Activated CD4-positive, alpha-beta T cell treated with anti-CD3 and anti-CD28 coated beads, Interleukin-2, amount 10 ng/mL, durations not matched to agents 24 days and 14 days (primary cell): ENCODE results near the gene FOSL1. TPM values are rescaled to one million over a fixed set of nuclear protein-coding genes. Genes with fewer than 3 reads are reported as not detected.
A peak's percentile ranks its signal among the peaks of the same experiment; 100 is the strongest.
"Not testable (repeated sequence)": the region's sequence is repeated elsewhere in the genome, so short reads cannot be mapped to it uniquely, and the experiment has no call there.

Source experiments
- DNase-seq: peaks from one replicate; pipeline ENCODE4 v3.0.0; 2022
- H3K27ac Mint-ChIP-seq: one replicate; pipeline ENCODE4 v1.8.0; 2022; ENCODE audit warnings: mild to moderate bottlenecking, mixed read lengths
- H3K27me3 Mint-ChIP-seq: one replicate; pipeline ENCODE4 v1.8.0; 2022; ENCODE audit warnings: mixed read lengths
- H3K36me3 Mint-ChIP-seq: one replicate; pipeline ENCODE4 v1.8.0; 2022; ENCODE audit warnings: low read depth, mild to moderate bottlenecking, mixed read lengths
- H3K4me1 Mint-ChIP-seq: one replicate; pipeline ENCODE4 v1.8.0; 2021; ENCODE audit warnings: mixed read lengths
- H3K4me3 Mint-ChIP-seq: one replicate; pipeline ENCODE4 v1.8.0; 2022; ENCODE audit warnings: mild to moderate bottlenecking, moderate library complexity, mixed read lengths
- H3K9me3 Mint-ChIP-seq: one replicate; pipeline ENCODE4 v1.8.0; 2021; ENCODE audit warnings: mixed read lengths
- intact Hi-C: fragments of 100-400 bp; cut with micrococcal nuclease; formaldehyde crosslinking; loops from one replicate; pipeline ENCODE4 v1.15.1; 2023
- total RNA-seq: library from RNA; stranded (reverse); gene quantifications from 2 replicates; pipeline ENCODE4 v1.2.3, GENCODE V29; 2022

Gene FOSL1
- total RNA-seq, 1 donor from 2014 or later: 32.1 TPM

GRCh38 chr11:65897020-65897471 is 3.1 kb downstream of the FOSL1 start:
- Mint-ChIP-seq H3K36me3 (peaks cover 41% of the 10 kb centered on the region), H3K27ac (peak overlapping the region; percentile 62), H3K4me1 (peaks cover 53% of the 10 kb centered on the region), H3K9me3 (no peaks in the 10 kb centered on the region), H3K4me3 (no peak overlapping the region), H3K27me3 (peaks cover under 1% of the 10 kb centered on the region)
- DNase-seq: peak; percentile 56
- intact Hi-C loops: no loop called here

- intact Hi-C loops: no loop called here
- H3K27ac Mint-ChIP-seq: peak overlapping the region; percentile 60
- no peaks in the 10 kb centered on the region for H3K27me3 Mint-ChIP-seq
- H3K9me3 Mint-ChIP-seq: no peaks in the 10 kb centered on the region
- peak; percentile 57 for DNase-seq
- no peak overlapping the region for H3K4me3 Mint-ChIP-seq
- peaks cover 51% of the 10 kb centered on the region for H3K4me1 Mint-ChIP-seq
- peaks cover 44% of the 10 kb centered on the region for H3K36me3 Mint-ChIP-seq
Observed at GRCh38 chr11:65896034-65896999, 3.9 kb downstream of the FOSL1 start.

- Mint-ChIP-seq H3K4me1 (peaks cover 46% of the 10 kb centered on the region), H3K36me3 (peaks cover 45% of the 10 kb centered on the region), H3K27ac (peak overlapping the region; percentile 78), H3K9me3 (no peaks in the 10 kb centered on the region), H3K27me3 (no peaks in the 10 kb centered on the region), H3K4me3 (peak overlapping the region; percentile 39)
- peak; percentile 54 for DNase-seq
- intact Hi-C loops: no loop called here
Observed at GRCh38 chr11:65895482-65895981, 4.7 kb downstream of the FOSL1 start.

DNA sequence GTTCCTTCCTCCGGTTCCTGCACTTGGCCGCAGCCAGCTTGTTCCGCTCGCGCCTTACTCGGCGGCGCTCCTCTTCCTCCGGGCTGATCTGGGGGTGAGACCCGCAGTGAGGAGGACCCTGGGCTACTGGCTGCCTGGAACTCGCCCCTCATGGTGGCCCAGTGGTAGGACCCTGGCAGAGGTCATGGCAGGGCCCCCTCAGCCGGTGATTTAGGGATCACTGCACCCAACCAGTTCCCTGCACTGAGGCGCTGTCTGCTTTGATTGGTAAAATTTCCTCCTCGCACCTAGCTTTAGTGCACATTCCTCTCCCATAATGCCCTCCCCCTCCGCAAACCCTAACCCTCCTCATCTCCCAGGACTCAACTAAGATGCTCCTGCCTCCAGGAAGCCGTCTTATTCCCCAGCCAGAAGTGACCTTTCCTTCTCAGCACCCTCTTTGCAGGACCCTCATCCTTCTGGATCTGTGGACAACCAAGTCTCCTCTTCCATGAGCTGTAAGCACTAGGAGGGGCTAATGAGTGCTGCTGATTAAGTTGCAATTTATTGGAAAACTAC is 6.1 kb downstream of the FOSL1 start:
- peak overlapping the region; percentile 95 for H3K4me3 Mint-ChIP-seq
- H3K27me3 Mint-ChIP-seq: no peaks in the 10 kb centered on the region
- H3K4me1 Mint-ChIP-seq: peaks cover 57% of the 10 kb centered on the region
- peaks cover 45% of the 10 kb centered on the region for H3K36me3 Mint-ChIP-seq
- peak; percentile 87 for DNase-seq
- H3K27ac Mint-ChIP-seq: peak overlapping the region; percentile 50
- no peaks in the 10 kb centered on the region for H3K9me3 Mint-ChIP-seq
- intact Hi-C loops: loop anchor here (5.0 kb wide), 1 partner anchor 182 kb away; the partner anchor contains the start of gene KAT5

DNA sequence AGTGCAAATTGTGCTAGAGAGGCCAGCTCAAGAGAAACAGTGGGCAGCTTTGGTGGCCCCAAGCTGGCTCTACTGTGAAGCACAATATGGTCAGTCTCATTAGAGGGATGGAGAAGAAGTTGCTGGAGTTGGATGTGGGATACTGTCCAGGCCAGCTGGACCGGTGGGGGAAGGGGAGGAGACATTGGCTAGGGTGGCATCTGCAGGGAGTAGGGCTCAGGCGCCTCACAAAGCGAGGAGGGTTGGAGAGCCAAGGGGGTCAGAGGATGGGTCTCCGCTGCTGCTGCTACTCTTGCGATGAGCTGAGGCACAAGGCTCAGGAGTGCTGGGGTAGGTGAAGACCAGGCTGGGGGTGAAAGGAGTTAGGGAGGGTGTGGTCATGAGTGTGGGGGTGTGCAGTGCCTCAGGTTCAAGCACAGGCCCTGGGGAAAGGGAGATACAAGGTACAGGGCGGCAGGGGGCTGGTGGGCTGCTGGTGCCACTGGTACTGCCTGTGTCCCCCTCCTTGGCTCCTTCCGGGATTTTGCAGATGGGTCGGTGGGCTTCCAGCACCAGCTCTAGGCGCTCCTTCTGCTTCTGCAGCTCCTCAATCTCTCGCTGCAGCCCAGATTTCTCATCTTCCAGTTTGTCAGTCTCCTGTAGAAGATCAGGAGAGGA is 7.4 kb downstream of the FOSL1 start:
- peak; percentile 68 for DNase-seq
- intact Hi-C loops: loop anchor here (5.0 kb wide), 1 partner anchor 180 kb away; the partner anchor contains the start of gene KAT5

DNA sequence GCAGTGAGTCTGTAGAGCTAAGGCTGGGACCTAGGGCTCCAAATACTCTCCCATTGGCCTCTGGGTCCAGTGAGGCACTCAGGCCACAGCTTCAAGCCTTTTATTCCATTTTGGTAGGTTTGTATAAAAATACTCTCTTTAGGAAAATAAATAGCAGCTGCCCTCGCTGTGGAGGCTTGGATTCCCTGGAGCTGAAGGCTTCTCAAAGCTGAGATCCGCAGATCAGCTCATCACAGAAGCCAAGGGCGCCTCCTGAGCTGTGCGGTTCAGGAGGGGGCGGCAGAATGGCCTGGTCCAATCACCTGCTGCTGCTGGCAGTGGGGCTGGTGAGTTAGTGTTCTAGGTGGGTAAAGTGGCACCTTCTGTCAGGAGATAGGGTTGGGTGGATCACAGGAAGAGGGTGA is 8.0 kb downstream of the FOSL1 start:
- peaks cover 37% of the 10 kb centered on the region for H3K36me3 Mint-ChIP-seq
- DNase-seq: peak; percentile 72
- H3K27me3 Mint-ChIP-seq, H3K9me3 Mint-ChIP-seq: not testable (repeated sequence)
- peak overlapping the region; percentile 71 for H3K27ac Mint-ChIP-seq
- intact Hi-C loops: loop anchor here (5.0 kb wide), 1 partner anchor 180 kb away; the partner anchor contains the start of gene KAT5
- peaks cover 59% of the 10 kb centered on the region for H3K4me1 Mint-ChIP-seq
- peak overlapping the region; percentile 95 for H3K4me3 Mint-ChIP-seq

More for the DNA sequence above, 7.4 kb downstream of the FOSL1 start:
- H3K27ac Mint-ChIP-seq: peak overlapping the region; percentile 71
- H3K27me3 Mint-ChIP-seq: no peaks in the 10 kb centered on the region
- peaks cover 59% of the 10 kb centered on the region for H3K4me1 Mint-ChIP-seq
- no peaks in the 10 kb centered on the region for H3K9me3 Mint-ChIP-seq
- H3K36me3 Mint-ChIP-seq: peaks cover 43% of the 10 kb centered on the region
- H3K4me3 Mint-ChIP-seq: peak overlapping the region; percentile 95

DNA sequence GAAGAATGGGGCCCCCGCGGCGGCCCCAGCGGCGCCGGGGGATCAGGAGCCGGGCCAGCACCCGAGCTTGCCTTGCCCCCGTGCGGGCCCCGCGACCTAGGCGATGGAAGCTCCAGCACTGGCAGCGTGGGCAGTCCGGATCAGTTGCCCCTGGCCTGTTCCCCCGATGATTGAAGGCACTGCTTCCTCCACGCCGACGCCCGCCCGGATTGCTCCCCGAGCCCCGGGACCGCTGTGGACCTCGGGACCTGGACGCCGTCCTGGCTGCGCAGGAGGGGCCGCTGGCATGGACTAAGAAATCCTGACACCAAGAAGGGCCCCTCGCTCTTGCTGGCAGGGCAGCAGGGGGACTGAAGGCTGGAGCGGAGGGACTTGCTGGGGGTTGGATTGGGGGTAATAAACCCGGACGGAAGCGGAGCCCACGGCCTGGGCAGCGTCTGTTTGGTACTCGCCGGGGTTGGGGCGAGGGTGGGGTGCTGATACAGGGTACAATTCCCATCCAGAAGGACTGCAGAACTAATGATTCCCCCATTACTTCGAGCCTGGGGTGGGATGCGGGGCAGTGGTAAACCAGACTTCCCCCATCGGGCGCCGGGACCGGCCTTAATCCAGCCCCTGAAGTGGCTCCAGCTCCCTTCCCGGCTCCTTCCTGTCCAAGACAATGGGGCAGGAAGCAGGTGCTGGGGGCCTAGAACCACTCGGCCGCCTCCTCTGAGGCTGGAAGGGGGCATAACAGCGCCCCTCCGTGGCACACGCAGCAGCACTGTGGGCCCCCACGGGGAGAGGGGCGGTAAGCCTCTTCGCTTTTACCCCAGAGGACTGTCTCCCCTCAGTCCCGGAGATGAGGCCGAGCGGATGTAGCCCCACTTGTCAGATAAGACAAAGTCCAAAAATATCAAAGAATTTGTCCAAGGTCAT is 8.7 kb downstream of the FOSL1 start:
- DNase-seq: peak; percentile 78
- H3K27me3 Mint-ChIP-seq: no peaks in the 10 kb centered on the region
- peak overlapping the region; percentile 95 for H3K4me3 Mint-ChIP-seq
- peaks cover 39% of the 10 kb centered on the region for H3K36me3 Mint-ChIP-seq
- H3K27ac Mint-ChIP-seq: peak overlapping the region; percentile 71
- H3K4me1 Mint-ChIP-seq: peaks cover 62% of the 10 kb centered on the region
- no peaks in the 10 kb centered on the region for H3K9me3 Mint-ChIP-seq
- intact Hi-C loops: loop anchor here (5.0 kb wide), 1 partner anchor 179 kb away; the partner anchor contains the start of gene KAT5

DNA sequence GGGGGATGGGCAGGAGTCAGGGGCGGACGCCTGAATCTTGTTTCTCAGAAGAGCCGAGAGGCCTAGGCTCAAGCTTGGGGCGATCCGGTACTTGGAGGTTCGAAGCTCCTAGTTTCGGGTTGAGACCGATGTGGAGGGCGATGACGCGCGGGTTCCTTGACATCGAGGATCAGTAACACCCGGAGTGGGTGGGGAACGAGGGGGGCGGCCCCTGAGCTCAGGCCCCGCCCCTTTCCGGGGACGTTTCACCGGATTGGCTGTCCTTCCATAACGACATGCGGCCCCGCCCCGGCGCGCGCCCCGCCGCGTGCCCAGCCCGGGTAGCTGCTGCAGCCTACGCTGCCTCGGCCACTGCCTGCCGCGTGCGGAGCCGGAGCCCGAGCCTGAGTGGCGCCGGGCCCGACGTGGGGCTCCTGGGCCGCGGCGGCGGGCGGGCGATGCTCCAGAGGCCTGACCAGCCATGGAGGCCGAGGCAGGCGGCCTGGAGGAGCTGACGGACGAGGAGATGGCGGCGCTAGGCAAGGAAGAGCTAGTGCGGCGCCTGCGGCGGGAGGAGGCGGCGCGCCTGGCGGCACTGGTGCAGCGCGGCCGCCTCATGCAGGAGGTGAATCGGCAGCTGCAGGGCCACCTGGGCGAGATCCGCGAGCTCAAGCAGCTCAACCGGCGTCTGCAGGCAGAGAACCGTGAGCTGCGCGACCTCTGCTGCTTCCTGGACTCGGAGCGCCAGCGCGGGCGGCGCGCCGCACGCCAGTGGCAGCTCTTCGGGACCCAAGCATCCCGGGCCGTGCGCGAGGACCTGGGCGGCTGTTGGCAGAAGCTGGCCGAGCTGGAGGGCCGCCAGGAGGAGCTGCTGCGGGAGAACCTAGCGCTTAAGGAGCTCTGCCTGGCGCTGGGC is 9.6 kb downstream of the FOSL1 start, which contains the start of gene CCDC85B:
Gene CCDC85B, plus strand, starts transcription at position 350 of the 895 bp plus-strand sequence. Its CDS starts 111 bp downstream, at position 461.
- peak within 1 kb of the TSS; percentile 95 for H3K4me3 Mint-ChIP-seq
- peak within 1 kb of the TSS; percentile 98 for H3K27ac Mint-ChIP-seq
- peak; percentile 100 for DNase-seq
- H3K27me3 Mint-ChIP-seq: no peaks in the 10 kb centered on the region
- intact Hi-C loops: loop anchor here (1.0 to 5.0 kb wide), 2 partner anchors 29 to 178 kb away; partner anchors contain the start of genes C11orf68, DRAP1 and KAT5
- peaks cover 54% of the 10 kb centered on the region for H3K4me1 Mint-ChIP-seq
- H3K9me3 Mint-ChIP-seq: no peaks in the 10 kb centered on the region
- H3K36me3 Mint-ChIP-seq: peaks cover 35% of the 10 kb centered on the region

- H3K27ac Mint-ChIP-seq: peak within 1 kb of the TSS; percentile 98
- H3K36me3 Mint-ChIP-seq: peaks cover 38% of the 10 kb centered on the region
- H3K4me1 Mint-ChIP-seq: peaks cover 51% of the 10 kb centered on the region
- H3K4me3 Mint-ChIP-seq: peak within 1 kb of the TSS; percentile 95
- no peaks in the 10 kb centered on the region for H3K9me3 Mint-ChIP-seq
- intact Hi-C loops: loop anchor here (1.0 to 2.0 kb wide), 5 partner anchors 12 to 101 kb away; partner anchors contain the start of genes FOSL1, MUS81 and SART1
- peak; percentile 98 for DNase-seq
- no peaks in the 10 kb centered on the region for H3K27me3 Mint-ChIP-seq
Observed at GRCh38 chr11:65888163-65888814, 11.9 kb downstream of the FOSL1 start, which contains the start of gene FIBP. FIBP (minus strand) TSS chr11:65888471; CDS start chr11:65888418, 53 bp downstream.

- Mint-ChIP-seq H3K36me3 (peaks cover 37% of the 10 kb centered on the region), H3K4me1 (peaks cover 47% of the 10 kb centered on the region)
- intact Hi-C loops: loop anchor here (1.0 to 2.0 kb wide), 5 partner anchors 13 to 102 kb away; partner anchors contain the start of genes FOSL1, MUS81 and SART1
Observed at GRCh38 chr11:65887723-65888162, 12.4 kb downstream of the FOSL1 start.

More at GRCh38 chr11:65887723-65888162, 12.4 kb downstream of the FOSL1 start:
- H3K27me3 Mint-ChIP-seq: no peaks in the 10 kb centered on the region
- H3K4me3 Mint-ChIP-seq: peak overlapping the region; percentile 95
- H3K27ac Mint-ChIP-seq: peak overlapping the region; percentile 98
- no peaks in the 10 kb centered on the region for H3K9me3 Mint-ChIP-seq
- no peak for DNase-seq
